ENCODE data around the gene POLN.

The POLN gene

DNA sequence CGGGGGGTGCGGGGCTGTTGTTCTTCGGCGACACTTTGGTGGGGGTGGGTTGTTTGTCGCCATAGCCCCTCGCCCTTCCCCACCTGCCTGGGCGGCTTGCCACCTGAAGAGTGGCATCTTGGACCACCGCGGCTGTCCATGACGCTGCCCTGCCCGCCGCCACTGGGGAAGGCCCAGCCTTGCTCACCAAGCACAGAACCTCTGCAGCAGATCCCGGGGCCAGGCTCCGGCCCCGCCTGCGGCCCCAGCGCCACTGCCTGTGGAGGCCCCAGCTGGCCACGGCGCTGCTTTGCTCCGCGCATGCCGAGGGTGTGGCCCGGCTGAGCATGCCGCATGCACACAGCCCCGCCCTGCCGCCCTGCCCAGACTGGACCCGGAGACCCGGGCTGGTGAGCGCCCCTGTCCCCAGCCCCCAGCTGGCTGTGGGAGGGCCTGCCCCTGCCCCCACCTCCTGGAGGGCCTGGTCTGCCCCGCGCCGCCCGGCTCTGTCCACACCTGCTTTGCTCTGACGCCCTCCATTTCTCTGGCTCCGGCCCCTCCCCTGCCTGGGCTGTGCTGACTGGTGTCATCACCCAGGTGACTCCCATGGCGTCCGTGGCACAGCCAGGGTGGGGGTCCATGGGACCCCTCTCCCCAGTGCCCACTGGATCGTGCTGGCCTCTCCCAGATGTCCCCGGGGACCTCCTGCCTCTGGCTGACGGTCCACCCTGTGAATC lies 177.5 kb downstream of the POLN start:
- no peak for TF ChIP-seq TCF4 (CRISPR knock-in tag; IDR thresholded peaks at IDR 0.05; ENCODE audit: borderline replicate concordance)
- TF ChIP-seq CSDC2 (CRISPR knock-in tag; IDR thresholded peaks at IDR 0.05) = no peak
- no peak for TF ChIP-seq RARB (CRISPR knock-in tag; IDR thresholded peaks at IDR 0.05)
- TF ChIP-seq TOX (CRISPR knock-in tag; IDR thresholded peaks at IDR 0.05; ENCODE audit: borderline replicate concordance) = no peak
- TF ChIP-seq, protein P1, sequence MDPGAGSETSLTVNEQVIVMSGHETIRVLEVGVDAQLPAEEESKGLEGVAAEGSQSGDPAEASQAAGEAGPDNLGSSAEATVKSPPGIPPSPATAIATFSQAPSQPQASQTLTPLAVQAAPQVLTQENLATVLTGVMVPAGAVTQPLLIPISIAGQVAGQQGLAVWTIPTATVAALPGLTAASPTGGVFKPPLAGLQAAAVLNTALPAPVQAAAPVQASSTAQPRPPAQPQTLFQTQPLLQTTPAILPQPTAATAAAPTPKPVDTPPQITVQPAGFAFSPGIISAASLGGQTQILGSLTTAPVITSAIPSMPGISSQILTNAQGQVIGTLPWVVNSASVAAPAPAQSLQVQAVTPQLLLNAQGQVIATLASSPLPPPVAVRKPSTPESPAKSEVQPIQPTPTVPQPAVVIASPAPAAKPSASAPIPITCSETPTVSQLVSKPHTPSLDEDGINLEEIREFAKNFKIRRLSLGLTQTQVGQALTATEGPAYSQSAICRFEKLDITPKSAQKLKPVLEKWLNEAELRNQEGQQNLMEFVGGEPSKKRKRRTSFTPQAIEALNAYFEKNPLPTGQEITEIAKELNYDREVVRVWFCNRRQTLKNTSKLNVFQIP (CRISPR knock-in tag; IDR thresholded peaks at IDR 0.05; ENCODE audit: borderline replicate concordance, low read depth) = no peak
- no peak for TF ChIP-seq SNAI2 (CRISPR knock-in tag; IDR thresholded peaks at IDR 0.05)
- TF ChIP-seq ZFP3 (CRISPR knock-in tag; IDR thresholded peaks at IDR 0.05) = no peak
- TF ChIP-seq, protein P2, sequence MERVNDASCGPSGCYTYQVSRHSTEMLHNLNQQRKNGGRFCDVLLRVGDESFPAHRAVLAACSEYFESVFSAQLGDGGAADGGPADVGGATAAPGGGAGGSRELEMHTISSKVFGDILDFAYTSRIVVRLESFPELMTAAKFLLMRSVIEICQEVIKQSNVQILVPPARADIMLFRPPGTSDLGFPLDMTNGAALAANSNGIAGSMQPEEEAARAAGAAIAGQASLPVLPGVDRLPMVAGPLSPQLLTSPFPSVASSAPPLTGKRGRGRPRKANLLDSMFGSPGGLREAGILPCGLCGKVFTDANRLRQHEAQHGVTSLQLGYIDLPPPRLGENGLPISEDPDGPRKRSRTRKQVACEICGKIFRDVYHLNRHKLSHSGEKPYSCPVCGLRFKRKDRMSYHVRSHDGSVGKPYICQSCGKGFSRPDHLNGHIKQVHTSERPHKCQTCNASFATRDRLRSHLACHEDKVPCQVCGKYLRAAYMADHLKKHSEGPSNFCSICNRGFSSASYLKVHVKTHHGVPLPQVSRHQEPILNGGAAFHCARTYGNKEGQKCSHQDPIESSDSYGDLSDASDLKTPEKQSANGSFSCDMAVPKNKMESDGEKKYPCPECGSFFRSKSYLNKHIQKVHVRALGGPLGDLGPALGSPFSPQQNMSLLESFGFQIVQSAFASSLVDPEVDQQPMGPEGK (CRISPR knock-in tag; IDR thresholded peaks at IDR 0.05; ENCODE audit: borderline replicate concordance) = no peak
- no peak for TF ChIP-seq ZC3H10 (CRISPR knock-in tag; IDR thresholded peaks at IDR 0.05)
- TF ChIP-seq, protein P3, sequence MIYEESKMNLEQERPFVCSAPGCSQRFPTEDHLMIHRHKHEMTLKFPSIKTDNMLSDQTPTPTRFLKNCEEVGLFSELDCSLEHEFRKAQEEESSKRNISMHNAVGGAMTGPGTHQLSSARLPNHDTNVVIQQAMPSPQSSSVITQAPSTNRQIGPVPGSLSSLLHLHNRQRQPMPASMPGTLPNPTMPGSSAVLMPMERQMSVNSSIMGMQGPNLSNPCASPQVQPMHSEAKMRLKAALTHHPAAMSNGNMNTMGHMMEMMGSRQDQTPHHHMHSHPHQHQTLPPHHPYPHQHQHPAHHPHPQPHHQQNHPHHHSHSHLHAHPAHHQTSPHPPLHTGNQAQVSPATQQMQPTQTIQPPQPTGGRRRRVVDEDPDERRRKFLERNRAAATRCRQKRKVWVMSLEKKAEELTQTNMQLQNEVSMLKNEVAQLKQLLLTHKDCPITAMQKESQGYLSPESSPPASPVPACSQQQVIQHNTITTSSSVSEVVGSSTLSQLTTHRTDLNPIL (CRISPR knock-in tag; IDR thresholded peaks at IDR 0.05; ENCODE audit: low read depth) = no peak
- TF ChIP-seq ESRRG (CRISPR knock-in tag; IDR thresholded peaks at IDR 0.05) = no peak
- TF ChIP-seq, protein P4, sequence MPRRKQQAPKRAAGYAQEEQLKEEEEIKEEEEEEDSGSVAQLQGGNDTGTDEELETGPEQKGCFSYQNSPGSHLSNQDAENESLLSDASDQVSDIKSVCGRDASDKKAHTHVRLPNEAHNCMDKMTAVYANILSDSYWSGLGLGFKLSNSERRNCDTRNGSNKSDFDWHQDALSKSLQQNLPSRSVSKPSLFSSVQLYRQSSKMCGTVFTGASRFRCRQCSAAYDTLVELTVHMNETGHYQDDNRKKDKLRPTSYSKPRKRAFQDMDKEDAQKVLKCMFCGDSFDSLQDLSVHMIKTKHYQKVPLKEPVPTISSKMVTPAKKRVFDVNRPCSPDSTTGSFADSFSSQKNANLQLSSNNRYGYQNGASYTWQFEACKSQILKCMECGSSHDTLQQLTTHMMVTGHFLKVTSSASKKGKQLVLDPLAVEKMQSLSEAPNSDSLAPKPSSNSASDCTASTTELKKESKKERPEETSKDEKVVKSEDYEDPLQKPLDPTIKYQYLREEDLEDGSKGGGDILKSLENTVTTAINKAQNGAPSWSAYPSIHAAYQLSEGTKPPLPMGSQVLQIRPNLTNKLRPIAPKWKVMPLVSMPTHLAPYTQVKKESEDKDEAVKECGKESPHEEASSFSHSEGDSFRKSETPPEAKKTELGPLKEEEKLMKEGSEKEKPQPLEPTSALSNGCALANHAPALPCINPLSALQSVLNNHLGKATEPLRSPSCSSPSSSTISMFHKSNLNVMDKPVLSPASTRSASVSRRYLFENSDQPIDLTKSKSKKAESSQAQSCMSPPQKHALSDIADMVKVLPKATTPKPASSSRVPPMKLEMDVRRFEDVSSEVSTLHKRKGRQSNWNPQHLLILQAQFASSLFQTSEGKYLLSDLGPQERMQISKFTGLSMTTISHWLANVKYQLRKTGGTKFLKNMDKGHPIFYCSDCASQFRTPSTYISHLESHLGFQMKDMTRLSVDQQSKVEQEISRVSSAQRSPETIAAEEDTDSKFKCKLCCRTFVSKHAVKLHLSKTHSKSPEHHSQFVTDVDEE (CRISPR knock-in tag; IDR thresholded peaks at IDR 0.05) = no peak
- TF ChIP-seq, protein P5, sequence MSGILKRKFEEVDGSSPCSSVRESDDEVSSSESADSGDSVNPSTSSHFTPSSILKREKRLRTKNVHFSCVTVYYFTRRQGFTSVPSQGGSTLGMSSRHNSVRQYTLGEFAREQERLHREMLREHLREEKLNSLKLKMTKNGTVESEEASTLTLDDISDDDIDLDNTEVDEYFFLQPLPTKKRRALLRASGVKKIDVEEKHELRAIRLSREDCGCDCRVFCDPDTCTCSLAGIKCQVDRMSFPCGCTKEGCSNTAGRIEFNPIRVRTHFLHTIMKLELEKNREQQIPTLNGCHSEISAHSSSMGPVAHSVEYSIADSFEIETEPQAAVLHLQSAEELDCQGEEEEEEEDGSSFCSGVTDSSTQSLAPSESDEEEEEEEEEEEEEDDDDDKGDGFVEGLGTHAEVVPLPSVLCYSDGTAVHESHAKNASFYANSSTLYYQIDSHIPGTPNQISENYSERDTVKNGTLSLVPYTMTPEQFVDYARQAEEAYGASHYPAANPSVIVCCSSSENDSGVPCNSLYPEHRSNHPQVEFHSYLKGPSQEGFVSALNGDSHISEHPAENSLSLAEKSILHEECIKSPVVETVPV (CRISPR knock-in tag; IDR thresholded peaks at IDR 0.05) = no peak
- no peak for ATAC-seq

DNA sequence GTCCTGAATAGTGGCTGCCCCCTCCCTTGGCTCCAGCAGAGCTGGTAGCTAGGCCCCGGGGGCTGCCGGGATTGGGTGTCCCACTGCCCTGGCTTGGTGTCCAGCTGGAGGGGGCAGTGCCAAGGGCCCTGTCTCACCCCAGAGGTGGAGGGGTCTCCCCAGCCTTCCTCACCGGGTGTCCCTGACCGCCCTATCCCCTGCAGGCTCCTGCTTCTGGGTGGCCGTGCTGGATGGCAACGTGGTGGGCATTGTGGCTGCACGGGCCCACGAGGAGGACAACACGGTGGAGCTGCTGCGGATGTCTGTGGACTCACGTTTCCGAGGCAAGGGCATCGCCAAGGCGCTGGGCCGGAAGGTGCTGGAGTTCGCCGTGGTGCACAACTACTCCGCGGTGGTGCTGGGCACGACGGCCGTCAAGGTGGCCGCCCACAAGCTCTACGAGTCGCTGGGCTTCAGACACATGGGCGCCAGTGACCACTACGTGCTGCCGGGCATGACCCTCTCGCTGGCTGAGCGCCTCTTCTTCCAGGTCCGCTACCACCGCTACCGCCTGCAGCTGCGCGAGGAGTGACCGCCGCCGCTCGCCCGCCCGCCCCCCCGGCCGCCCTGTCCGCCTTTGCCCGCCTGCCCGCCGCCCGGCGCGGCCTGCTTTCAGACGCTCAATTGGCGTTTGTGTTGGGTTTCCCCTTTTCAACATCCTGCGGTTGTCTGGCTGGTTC lies 178.2 kb downstream of the POLN start:
- no peak for ATAC-seq
- TF ChIP-seq BACH2 (CRISPR knock-in tag; IDR thresholded peaks at IDR 0.05; ENCODE audit: borderline replicate concordance) = no peak
- no peak for TF ChIP-seq TOX (CRISPR knock-in tag; IDR thresholded peaks at IDR 0.05; ENCODE audit: borderline replicate concordance)
- no peak for TF ChIP-seq ARNTL (CRISPR knock-in tag; IDR thresholded peaks at IDR 0.05; ENCODE audit: borderline replicate concordance, low read depth)
- TF ChIP-seq GLIS3 (CRISPR knock-in tag; IDR thresholded peaks at IDR 0.05) = no peak
- TF ChIP-seq TCF4 (CRISPR knock-in tag; IDR thresholded peaks at IDR 0.05; ENCODE audit: borderline replicate concordance) = no peak
- TF ChIP-seq ZNF8 (CRISPR knock-in tag; IDR thresholded peaks at IDR 0.05) = no peak
- TF ChIP-seq ESRRG (CRISPR knock-in tag; IDR thresholded peaks at IDR 0.05) = no peak
- TF ChIP-seq, protein P3 (CRISPR knock-in tag; IDR thresholded peaks at IDR 0.05; ENCODE audit: low read depth) = no peak
- TF ChIP-seq, protein P4 (CRISPR knock-in tag; IDR thresholded peaks at IDR 0.05) = no peak
- TF ChIP-seq SNAI2 (CRISPR knock-in tag; IDR thresholded peaks at IDR 0.05) = no peak
- TF ChIP-seq, protein P2 (CRISPR knock-in tag; IDR thresholded peaks at IDR 0.05; ENCODE audit: borderline replicate concordance) = no peak
- no peak for TF ChIP-seq ISL1 (CRISPR knock-in tag; IDR thresholded peaks at IDR 0.05)
- TF ChIP-seq RARB (CRISPR knock-in tag; IDR thresholded peaks at IDR 0.05) = no peak
- no peak for TF ChIP-seq OSR1 (CRISPR knock-in tag; IDR thresholded peaks at IDR 0.05)
- no peak for TF ChIP-seq ZFP30 (CRISPR knock-in tag; IDR thresholded peaks at IDR 0.05)
- TF ChIP-seq ZNF565 (CRISPR knock-in tag; conservative IDR thresholded peaks at IDR 0.05; ENCODE audit: low read depth) = no peak
- TF ChIP-seq PPARA (CRISPR knock-in tag; IDR thresholded peaks at IDR 0.05; ENCODE audit: borderline replicate concordance) = no peak
- TF ChIP-seq ZFP3 (CRISPR knock-in tag; IDR thresholded peaks at IDR 0.05) = no peak

Measured in SK-N-SH treated with all-trans-retinoic acid at 6 μM for 48 hours (cell line).